Thyroid gland (tissue), 4 donors: ENCODE results near the gene CRB1.
"Not testable (repeated sequence)": the region's sequence is repeated elsewhere in the genome, so short reads cannot be mapped to it uniquely, and the experiment has no call there.

Experiments
- CTCF ChIP-seq, 6 experiments: fragments of 200-600 bp in 3 of 6; fragments of 450-650 bp in 3 of 6; sonication (generic) in 3 of 6; IDR thresholded peaks; one replicate each; pipeline ENCODE4 v1.5.1; 2016 to 2019; ENCODE audit warnings: antibody characterized with exemption in 6 of 6, mild to moderate bottlenecking in 2 of 6, inconsistent platforms in 1 of 6, moderate library complexity in 1 of 6
- POLR2A ChIP-seq, 2 donors: fragments of 450-650 bp; IDR thresholded peaks; one replicate each; pipeline ENCODE4 v1.6.1; 2017; ENCODE audit warnings: antibody characterized with exemption in 2 of 2, mild to moderate bottlenecking in 2 of 2, moderate library complexity in 1 of 2

GRCh38 chr1:197404774-197405173, 136.7 kb downstream of the CRB1 start:
- not testable (repeated sequence) for TF ChIP-seq CTCF, POLR2A (IDR thresholded peaks at IDR 0.05)
